HepG2 (cell line): Measurements from ENCODE around the gene DDX24. TPM values are rescaled to one million over a fixed set of nuclear protein-coding genes. Genes with fewer than 3 reads are reported as not detected.

Experiments
- ATAC-seq: fragments of 200-7000 bp; cut with Tn5 transposase; 3 replicates; pipeline ENCODE4 v1.9.1; 2020; ENCODE audit warnings: mild to moderate bottlenecking, moderate library complexity
- BruUV-seq: library from RNA; stranded (reverse); fragments of 400-500 nt; replicated peaks from 2 replicates; lab custom pipeline; 2021; lab: Mats Ljungman, UMichigan
- CTCF ChIA-PET: fragments of 300-600 bp; formaldehyde crosslinking; extraction: SDS; loops from one replicate; lab custom pipeline; 2021; ENCODE audit warnings: low total read pairs, inconsistent platforms, low intra/inter-chr PET ratio; lab: Yijun Ruan, JAX
- POLR2A ChIA-PET: fragments of 350-600 bp; sonication (Branson Sonifier 250); formaldehyde crosslinking; loops from one replicate; lab custom pipeline; 2020; ENCODE audit warnings: antibody characterized with exemption, inconsistent platforms; lab: Yijun Ruan, JAX
- DNase-seq: peaks from one replicate; pipeline ENCODE4 v3.0.0-alpha.2; 2015; ENCODE audit warnings: low spot score
- FAIRE-seq: peaks from 3 replicates; lab custom pipeline; 2011; peaks lifted over from hg19 to GRCh38; lab: Jason Lieb, UNC
- H2AFZ ChIP-seq: one replicate; pipeline ENCODE4 v1.6.1; 2011; ENCODE audit warnings: low read length, inconsistent platforms
- H3K27ac ChIP-seq: fragments of 300-600 bp; 3 replicates; pipeline ENCODE4 v1.8.0; 2011; ENCODE audit warnings: mixed run types, mild to moderate bottlenecking, mixed read lengths, low read length, inconsistent platforms; ENCODE audit not compliant: insufficient read depth; ENCODE audit errors: extremely low read length
- H3K27me3 ChIP-seq, 2 experiments: fragments of 200-600 bp in 1 of 2; 2 replicates in 1 of 2; 3 replicates in 1 of 2; pipeline versions ENCODE4 v1.6.0 to v1.8.0; 2011; ENCODE audit warnings: low read length in 2 of 2, mild to moderate bottlenecking in 2 of 2, moderate library complexity in 2 of 2, inconsistent platforms in 1 of 2; ENCODE audit not compliant: insufficient read depth in 2 of 2, control insufficient read depth in 1 of 2
- H3K36me3 ChIP-seq, 2 experiments: fragments of 200-600 bp in 1 of 2; replicated peaks in 1 of 2; 2 replicates in 1 of 2; 3 replicates in 1 of 2; pipeline versions ENCODE4 v1.5.1 to v1.8.0; 2011; ENCODE audit warnings: low read length in 2 of 2, inconsistent platforms in 1 of 2; ENCODE audit not compliant: insufficient read depth in 2 of 2, control insufficient read depth in 1 of 2
- H3K4me1 ChIP-seq: 2 replicates; pipeline ENCODE4 v1.5.1; 2012; ENCODE audit warnings: low read length, inconsistent platforms; ENCODE audit not compliant: insufficient read depth
- H3K4me2 ChIP-seq: 2 replicates; pipeline ENCODE4 v1.6.0; 2011; ENCODE audit warnings: low read depth, low read length, inconsistent platforms
- H3K4me3 ChIP-seq, 3 experiments: fragments of 200-600 bp in 1 of 3; sonication (generic), shearing (Covaris generic) in 1 of 3; replicated peaks in 1 of 3; 2 replicates each; pipeline ENCODE4 v1.5.1; 2011 to 2016; ENCODE audit warnings: low read length in 3 of 3, inconsistent platforms in 2 of 3, low read depth in 2 of 3, mild to moderate bottlenecking in 2 of 3, control low read depth in 1 of 3, mixed read lengths in 1 of 3; ENCODE audit not compliant: insufficient read depth in 1 of 3
- H3K79me2 ChIP-seq: one replicate; pipeline ENCODE4 v1.6.1; 2011; ENCODE audit warnings: low read length, inconsistent platforms; ENCODE audit not compliant: insufficient read depth
- H3K9ac ChIP-seq: 2 replicates; pipeline ENCODE4 v1.6.0; 2011; ENCODE audit warnings: mild to moderate bottlenecking, low read depth, low read length, inconsistent platforms; ENCODE audit not compliant: insufficient read depth
- H3K9me3 ChIP-seq: 2 replicates; pipeline ENCODE4 v1.5.1; 2012; ENCODE audit warnings: mild to moderate bottlenecking, low read length
- H4K20me1 ChIP-seq: 2 replicates; pipeline ENCODE4 v1.6.0; 2011; ENCODE audit warnings: inconsistent platforms, mild to moderate bottlenecking, low read length, moderate library complexity; ENCODE audit not compliant: insufficient read depth
- CC2D1A ChIP-seq: sonication (generic); formaldehyde crosslinking; IDR thresholded peaks from 2 replicates; pipeline ENCODE4 v1.8.1; 2023; ENCODE audit warnings: mild to moderate bottlenecking, missing genetic modification reagents
- EHMT2 ChIP-seq: fragments of 200-600 bp; sonication (generic); IDR thresholded peaks from 2 replicates; pipeline ENCODE4 v1.7.0; 2017; ENCODE audit warnings: antibody characterized with exemption, low read depth, low read length, borderline replicate concordance
- ELF1 ChIP-seq: sonication (generic); formaldehyde crosslinking; IDR thresholded peaks from 2 replicates; pipeline ENCODE4 v1.4.0; 2020; ENCODE audit warnings: missing genetic modification reagents
- FOXA3 ChIP-seq: IDR thresholded peaks from 2 replicates; pipeline ENCODE4 v1.6.1; 2016; ENCODE audit warnings: missing genetic modification reagents, missing compliant biosample characterization
- HNRNPK ChIP-seq: fragments of 200-400 bp; formaldehyde crosslinking; IDR thresholded peaks from 2 replicates; pipeline ENCODE4 v1.6.1; 2018; ENCODE audit warnings: low read length, low read depth, moderate library complexity, mild to moderate bottlenecking; ENCODE audit not compliant: poor library complexity, severe bottlenecking
- HNRNPUL1 ChIP-seq: fragments of 200-400 bp; formaldehyde crosslinking; IDR thresholded peaks from 2 replicates; pipeline ENCODE4 v1.6.1; 2017; ENCODE audit warnings: low read depth, mild to moderate bottlenecking, low read length, moderate library complexity
- NBN ChIP-seq: fragments of 450-650 bp; conservative IDR thresholded peaks from 2 replicates; pipeline ENCODE4 v1.6.1; 2017
- PHF20 ChIP-seq: sonication (generic); formaldehyde crosslinking; IDR thresholded peaks from 2 replicates; pipeline ENCODE4 v1.5.0; 2020; ENCODE audit warnings: mild to moderate bottlenecking, missing genetic modification reagents
- STAT5B ChIP-seq: sonication (generic); formaldehyde crosslinking; IDR thresholded peaks from 2 replicates; pipeline ENCODE4 v1.4.0; 2020; ENCODE audit warnings: missing genetic modification reagents
- ZFP41 ChIP-seq: sonication (generic); formaldehyde crosslinking; IDR thresholded peaks from 2 replicates; pipeline ENCODE4 v1.4.0; 2020; ENCODE audit warnings: mild to moderate bottlenecking, missing genetic modification reagents, borderline replicate concordance
- ZNF30 ChIP-seq: sonication (generic); formaldehyde crosslinking; IDR thresholded peaks from 2 replicates; pipeline ENCODE4 v1.5.0; 2020; ENCODE audit warnings: mild to moderate bottlenecking, missing genetic modification reagents
- ZNF552 ChIP-seq: sonication (generic); formaldehyde crosslinking; IDR thresholded peaks from 2 replicates; pipeline ENCODE4 v1.9.0; 2022; ENCODE audit warnings: missing genetic modification reagents, mild to moderate bottlenecking, borderline replicate concordance
- ZNF605 ChIP-seq: sonication (generic); formaldehyde crosslinking; IDR thresholded peaks from 2 replicates; pipeline ENCODE4 v1.8.0; 2022; ENCODE audit warnings: mild to moderate bottlenecking, missing genetic modification reagents
- WGBS: methylation state at CpG from one replicate; pipeline ENCODE4 v1.1.6; 2017; ENCODE audit warnings: low lambda C conversion rate; 5-methylcytosine and 5-hydroxymethylcytosine counted together
- in situ Hi-C: cut with HindIII; loops from 2 replicates; pipeline ENCODE4 v1.10.0; 2017; ENCODE audit warnings: low pct_unique_long_range_greater_than_20kb; ENCODE audit not compliant: extremely low pct_ligation_motif_present
- intact Hi-C: fragments of 100-400 bp; cut with micrococcal nuclease; formaldehyde crosslinking; loops from one replicate; pipeline ENCODE4 v1.10.0; 2022; ENCODE audit not compliant: unreplicated experiment
- polyA plus RNA-seq, 8 experiments: library from polyadenylated mRNA; depleted of rRNA in 3 of 8; stranded (reverse) in 7 of 8; unstranded in 1 of 8; fragments of >200 nt; fragmentation: Illumina TruSeq in 4 of 8; extraction: Trizol in 4 of 8; gene quantifications; 2 replicates each; pipeline versions ENCODE4 v1.2.1 to v1.2.3, GENCODE V29; 2011 to 2016; ENCODE audit warnings: low read depth in 4 of 8, missing spikeins in 1 of 8, mixed read lengths in 1 of 8; ENCODE audit not compliant: insufficient read depth in 1 of 8
- total RNA-seq, 5 experiments: library from RNA; depleted of rRNA; stranded (reverse); fragments of >200 nt; fragmentation: Illumina TruSeq; extraction: Trizol; gene quantifications; 2 replicates each; pipeline ENCODE4 v1.2.3, GENCODE V29; 2016; ENCODE audit warnings: low read depth in 1 of 5

The DDX24 gene
- total and polyA plus RNA-seq, 2 of the 13 experiments (the other 11 are each of a cell fraction or from before 2014, with no cell fraction given), result 67.3 to 149 TPM

DNA sequence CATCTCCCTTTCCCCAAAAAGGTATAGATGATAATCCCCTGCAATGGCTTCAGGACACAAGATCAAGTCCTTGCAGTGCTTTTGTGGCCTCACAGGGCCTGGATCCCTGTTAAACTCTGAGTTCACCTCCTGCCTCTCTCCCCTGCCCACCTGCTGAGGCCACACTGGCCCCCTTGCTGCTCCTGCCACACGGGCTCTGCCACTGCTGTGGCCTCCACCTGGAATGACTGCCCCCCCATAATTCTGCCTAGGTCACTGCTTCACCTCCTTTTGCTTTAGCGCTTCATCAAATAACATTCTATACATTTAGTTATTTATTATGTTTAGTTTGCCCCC is 28.9 kb upstream of the DDX24 start:
- H3K9me3 ChIP-seq, result no peaks in the 10 kb centered on the region
- no peaks in the 10 kb centered on the region for H3K36me3 ChIP-seq
- ATAC-seq, result no peak; the same call in 2 of the 3 replicates
- no peak overlapping the region for H3K27ac ChIP-seq
- BruUV-seq, result no TSS peak
- no peak for TF ChIP-seq STAT5B
- TF ChIP-seq NBN, result no peak
- TF ChIP-seq HNRNPUL1, result no peak
- no peak for TF ChIP-seq HNRNPK
- no peak for TF ChIP-seq CC2D1A
- no peak for TF ChIP-seq ZFP41 (CRISPR knock-in tag)
- no peak for TF ChIP-seq ELF1 (CRISPR knock-in tag)
- no peak for TF ChIP-seq ZNF552 (CRISPR knock-in tag)
- no peak for TF ChIP-seq EHMT2
- no peaks in the 10 kb centered on the region for H3K79me2 ChIP-seq
- H2AFZ ChIP-seq, result no peak overlapping the region
- H4K20me1 ChIP-seq, result no peaks in the 10 kb centered on the region
- POLR2A ChIA-PET, result no interaction called here
- FAIRE-seq, result no peak
- DNase-seq, result no peak
- 54% methylated on average over 2 of the region's 2 CpGs for WGBS
- intact Hi-C loops (no loop called here), in situ Hi-C loops (no loop called here)
- no peak overlapping the region for H3K4me3 ChIP-seq
- CTCF ChIA-PET, result no interaction called here
- H3K4me2 ChIP-seq, result peak overlapping the region; percentile 13
- H3K4me1 ChIP-seq, result peaks cover 46% of the 10 kb centered on the region
- peaks cover 1 to 8% of the 10 kb centered on the region in 2 experiments; a peak in 2 of 5 replicates for H3K27me3 ChIP-seq
- peak overlapping the region; percentile 17; the same call in 1 of the 2 replicates for H3K9ac ChIP-seq

DNA sequence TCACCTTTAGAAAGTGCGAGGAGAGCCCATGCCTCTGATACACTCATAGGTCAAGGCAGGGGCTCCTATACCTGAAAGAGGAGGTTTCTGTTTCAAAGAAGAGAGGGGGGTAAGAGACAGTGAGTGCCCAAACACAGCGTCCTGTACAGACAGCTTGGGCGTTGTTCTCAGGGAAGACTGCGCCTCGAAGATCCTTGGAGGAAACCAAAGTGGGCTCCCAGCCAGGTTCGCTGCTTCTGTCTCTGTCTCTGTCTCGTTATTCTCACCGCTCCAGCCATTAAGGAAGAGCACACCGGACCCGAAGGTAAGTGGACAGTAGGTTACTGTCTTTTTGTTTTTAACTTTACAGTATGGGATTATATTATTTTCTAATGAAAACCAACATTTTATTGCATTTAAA is 23.7 kb upstream of the DDX24 start:
- Histone ChIP-seq H4K20me1 (no peaks in the 10 kb centered on the region), H3K4me3 (no peak overlapping the region), H3K9ac (no peak overlapping the region), H3K27ac (no peak overlapping the region), H2AFZ (no peak overlapping the region), H3K27me3 (no peaks in the 10 kb centered on the region), H3K9me3 (no peaks in the 10 kb centered on the region), H3K4me2 (no peak overlapping the region), H3K36me3 (no peaks in the 10 kb centered on the region), H3K4me1 (peaks cover 26% of the 10 kb centered on the region), H3K79me2 (no peaks in the 10 kb centered on the region)
- ATAC-seq, result no peak
- intact Hi-C loops, result no loop called here
- 94% methylated on average over 10 of the region's 10 CpGs for WGBS
- in situ Hi-C loops, result no loop called here
- ChIA-PET CTCF (no interaction called here), POLR2A (no interaction called here)
- no peak for FAIRE-seq
- DNase-seq, result no peak
- no TSS peak for BruUV-seq
- TF ChIP-seq ZNF605 (CRISPR knock-in tag), result no peak
- TF ChIP-seq ZNF30 (CRISPR knock-in tag), result no peak
- no peak for TF ChIP-seq FOXA3 (CRISPR knock-in tag)
- TF ChIP-seq PHF20, result no peak
